GM06990 (cell line): ENCODE results near the gene ULK4.
"Not testable (repeated sequence)": the region's sequence is repeated elsewhere in the genome, so short reads cannot be mapped to it uniquely, and the experiment has no call there.

Experiments
- DNase-seq: peaks from one replicate; pipeline ENCODE4 v3.0.0-alpha.2; 2011; ENCODE audit not compliant: insufficient read length; ENCODE audit errors: extremely low read depth
- H3K27me3 ChIP-seq: replicated peaks from 2 replicates; pipeline ENCODE4 v1.6.0; 2011; ENCODE audit warnings: low read length; ENCODE audit not compliant: control insufficient read depth, insufficient read depth
- H3K36me3 ChIP-seq: 2 replicates; pipeline ENCODE4 v1.5.1; 2011; ENCODE audit warnings: low read length; ENCODE audit not compliant: control insufficient read depth, insufficient read depth
- H3K4me3 ChIP-seq: replicated peaks from 2 replicates; pipeline ENCODE4 v1.5.1; 2011; ENCODE audit warnings: low read depth, mild to moderate bottlenecking, control low read depth, low read length
- TF ChIP-seq, protein P1 (sequence below): IDR thresholded peaks from 2 replicates; pipeline ENCODE4 v1.5.1; 2011; ENCODE audit warnings: low read length, control low read depth, mild to moderate bottlenecking, inconsistent platforms; ENCODE audit not compliant: insufficient read depth, poor library complexity, severe bottlenecking

Gene ULK4

DNA sequence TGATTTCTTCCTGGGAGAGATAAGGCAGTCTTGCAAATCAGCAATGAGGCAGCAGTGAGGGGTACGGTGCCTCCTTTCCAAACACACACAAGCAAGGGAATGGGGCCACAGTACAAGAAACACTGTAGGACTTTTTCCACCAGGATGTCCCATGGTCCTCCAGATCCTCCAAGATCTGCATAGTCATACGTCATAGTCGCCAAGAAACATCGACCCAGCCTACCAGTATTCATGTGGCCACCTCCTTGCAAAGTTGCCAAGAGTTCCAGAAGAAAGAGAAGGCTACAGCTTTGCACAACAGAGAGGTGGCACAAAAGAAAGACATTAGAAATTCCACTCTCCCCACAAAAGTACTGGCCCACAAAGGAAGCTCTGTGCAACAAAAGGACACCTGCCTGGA is 504.7 kb downstream of the ULK4 start:
- TF ChIP-seq, protein P1, sequence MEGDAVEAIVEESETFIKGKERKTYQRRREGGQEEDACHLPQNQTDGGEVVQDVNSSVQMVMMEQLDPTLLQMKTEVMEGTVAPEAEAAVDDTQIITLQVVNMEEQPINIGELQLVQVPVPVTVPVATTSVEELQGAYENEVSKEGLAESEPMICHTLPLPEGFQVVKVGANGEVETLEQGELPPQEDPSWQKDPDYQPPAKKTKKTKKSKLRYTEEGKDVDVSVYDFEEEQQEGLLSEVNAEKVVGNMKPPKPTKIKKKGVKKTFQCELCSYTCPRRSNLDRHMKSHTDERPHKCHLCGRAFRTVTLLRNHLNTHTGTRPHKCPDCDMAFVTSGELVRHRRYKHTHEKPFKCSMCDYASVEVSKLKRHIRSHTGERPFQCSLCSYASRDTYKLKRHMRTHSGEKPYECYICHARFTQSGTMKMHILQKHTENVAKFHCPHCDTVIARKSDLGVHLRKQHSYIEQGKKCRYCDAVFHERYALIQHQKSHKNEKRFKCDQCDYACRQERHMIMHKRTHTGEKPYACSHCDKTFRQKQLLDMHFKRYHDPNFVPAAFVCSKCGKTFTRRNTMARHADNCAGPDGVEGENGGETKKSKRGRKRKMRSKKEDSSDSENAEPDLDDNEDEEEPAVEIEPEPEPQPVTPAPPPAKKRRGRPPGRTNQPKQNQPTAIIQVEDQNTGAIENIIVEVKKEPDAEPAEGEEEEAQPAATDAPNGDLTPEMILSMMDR, result no peak
- DNase-seq, result no peak
- H3K27me3 ChIP-seq, result no peaks in the 10 kb centered on the region
- H3K4me3 ChIP-seq, result no peak overlapping the region
- H3K36me3 ChIP-seq, result no peaks in the 10 kb centered on the region

- no peak for DNase-seq
- H3K36me3 ChIP-seq, result no peaks in the 10 kb centered on the region
- TF ChIP-seq, protein P1, result no peak
- H3K4me3 ChIP-seq, result no peak overlapping the region
- H3K27me3 ChIP-seq, result no peaks in the 10 kb centered on the region
Observed at GRCh38 chr3:41456162-41456561, 505.7 kb downstream of the ULK4 start.

DNA sequence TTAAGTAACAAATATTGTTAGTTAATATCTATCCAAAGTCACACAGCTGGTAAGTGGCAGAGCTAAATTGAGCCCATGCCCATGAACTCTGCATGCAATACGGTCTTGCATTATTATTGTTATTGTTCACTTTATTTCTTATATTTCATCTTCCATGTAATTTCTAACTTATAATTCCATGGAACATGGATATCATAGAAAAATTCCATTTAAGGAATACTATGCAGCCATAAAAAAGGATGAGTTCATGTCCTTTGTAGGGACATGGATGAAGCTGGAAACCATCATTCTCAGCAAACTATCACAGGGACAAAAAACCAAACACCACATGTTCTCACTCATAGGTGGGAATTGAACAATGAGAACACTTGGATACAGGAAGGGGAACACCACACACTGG is 508.3 kb downstream of the ULK4 start:
- not testable (repeated sequence) for DNase-seq, H3K4me3 ChIP-seq, H3K27me3 ChIP-seq, H3K36me3 ChIP-seq

GRCh38 chr3:41450416-41451231 is 511.3 kb downstream of the ULK4 start:
- TF ChIP-seq, protein P1, result no peak
- H3K27me3 ChIP-seq, result no peaks in the 10 kb centered on the region
- no peak for DNase-seq

DNA sequence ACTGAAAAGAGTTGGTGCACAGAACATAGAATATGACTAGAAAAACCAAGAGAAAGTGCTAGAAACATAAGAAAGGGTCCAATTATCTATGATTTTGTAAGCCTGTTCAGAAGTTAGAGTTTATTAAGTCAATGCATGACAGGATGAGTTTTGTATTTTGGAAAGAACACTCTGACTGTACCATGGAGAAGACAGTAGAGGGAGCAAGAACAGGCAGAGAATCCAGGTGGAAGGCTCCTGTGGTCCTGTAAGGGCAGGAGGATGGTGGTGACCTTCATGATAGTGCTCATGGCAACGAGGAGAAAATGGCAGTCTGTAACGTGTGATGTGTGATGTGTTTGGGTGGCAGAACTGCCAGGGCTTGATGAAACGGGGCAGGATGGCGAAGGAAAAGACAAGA is 513.5 kb downstream of the ULK4 start:
- Histone ChIP-seq H3K4me3 (no peak overlapping the region), H3K36me3 (no peaks in the 10 kb centered on the region), H3K27me3 (no peaks in the 10 kb centered on the region)
- DNase-seq, result no peak
- TF ChIP-seq, protein P1, result peak; percentile 11

More at GRCh38 chr3:41450416-41451231, 511.3 kb downstream of the ULK4 start:
- no peak overlapping the region for H3K4me3 ChIP-seq
- no peaks in the 10 kb centered on the region for H3K36me3 ChIP-seq

DNA sequence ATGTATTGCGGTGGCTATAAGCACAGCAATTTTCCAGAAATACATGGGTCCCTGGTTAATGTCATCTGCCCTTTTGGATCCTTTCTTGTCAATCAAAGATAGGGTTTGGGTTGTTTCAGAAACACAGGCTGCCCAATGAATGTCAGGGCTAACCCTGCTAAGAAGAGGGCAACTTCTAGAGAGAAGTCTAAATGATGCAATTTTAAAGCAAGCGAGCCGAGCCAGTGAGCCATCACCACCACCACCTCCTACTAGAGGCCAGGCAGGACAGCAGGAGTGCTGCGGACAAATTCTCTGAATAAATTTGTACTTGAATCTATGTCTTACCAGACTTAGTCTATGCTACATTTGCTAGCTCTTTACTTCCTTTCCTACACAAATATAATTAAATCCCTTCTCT is 514.2 kb downstream of the ULK4 start:
- Histone ChIP-seq H3K27me3 (no peaks in the 10 kb centered on the region), H3K4me3 (no peak overlapping the region), H3K36me3 (no peaks in the 10 kb centered on the region)
- DNase-seq, result no peak
- TF ChIP-seq, protein P1, result no peak

DNA sequence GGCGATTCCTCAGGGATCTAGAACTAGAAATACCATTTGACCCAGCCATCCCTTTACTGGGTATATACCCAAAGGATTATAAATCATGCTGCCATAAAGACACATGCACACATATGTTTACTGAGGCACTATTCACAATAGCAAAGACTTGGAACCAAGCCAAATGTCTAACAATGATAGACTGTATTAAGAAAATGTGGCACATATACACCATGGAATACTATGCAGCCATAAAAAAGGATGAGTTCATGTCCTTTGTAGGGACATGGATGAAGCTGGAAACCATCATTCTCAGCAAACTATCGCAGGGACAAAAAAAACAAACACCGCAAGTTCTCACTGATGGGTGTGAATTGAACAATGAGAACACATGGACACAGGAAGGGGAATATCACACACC is 515.6 kb downstream of the ULK4 start:
- H3K27me3 ChIP-seq, H3K36me3 ChIP-seq, H3K4me3 ChIP-seq, DNase-seq: not testable (repeated sequence)
